GM23338 (cell line): ENCODE results near the gene IQCM.

Source experiments
- CREB1 ChIP-seq: fragments of 250-450 bp; sonication (Bioruptor Pico); IDR thresholded peaks from 2 replicates; pipeline ENCODE4 v1.5.0; 2020; ENCODE audit warnings: low read depth, mild to moderate bottlenecking, moderate library complexity
- EZH2 ChIP-seq: fragments of 200-600 bp; sonication (generic); IDR thresholded peaks from one replicate; pipeline ENCODE4 v1.8.0; 2017; ENCODE audit warnings: antibody characterized with exemption, mild to moderate bottlenecking, low read depth; ENCODE audit not compliant: unreplicated experiment
- JUNB ChIP-seq: IDR thresholded peaks from one replicate; pipeline ENCODE4 v1.6.1; 2016; ENCODE audit warnings: antibody characterized with exemption; ENCODE audit not compliant: unreplicated experiment
- TF ChIP-seq, protein P1 (sequence below), 2 experiments: fragments of 200-600 bp in 1 of 2; sonication (generic) in 1 of 2; conservative IDR thresholded peaks; 2 replicates each; pipeline versions ENCODE4 v1.5.1 to v1.6.1; 2016 to 2017; ENCODE audit warnings: antibody characterized with exemption in 2 of 2, low read depth in 2 of 2, mild to moderate bottlenecking in 2 of 2, moderate library complexity in 1 of 2
- TF ChIP-seq, protein P2 (sequence below): IDR thresholded peaks from one replicate; pipeline ENCODE4 v1.6.1; 2018; ENCODE audit warnings: antibody characterized with exemption; ENCODE audit not compliant: unreplicated experiment

DNA sequence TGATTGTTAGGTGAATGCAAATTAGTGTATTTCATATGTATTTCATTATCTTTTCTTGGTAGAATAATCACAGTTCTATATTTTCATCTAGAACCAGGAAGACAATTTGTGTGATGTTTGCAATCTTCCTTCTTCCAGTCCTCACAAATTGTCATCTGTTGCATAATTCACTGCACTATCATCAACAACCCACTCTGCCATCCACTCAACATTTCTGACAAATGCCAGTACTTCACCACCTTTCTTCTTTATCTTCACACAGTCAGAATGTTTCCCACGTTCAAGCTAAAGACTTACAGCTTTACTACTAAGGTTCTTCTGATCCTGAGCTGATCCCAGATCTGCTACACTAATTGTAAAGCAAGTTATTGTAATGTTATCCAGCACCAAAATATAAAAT is 107.8 kb downstream of the IQCM start:
- TF ChIP-seq CREB1 (CRISPR knock-in tag): no peak
- TF ChIP-seq, protein P1, sequence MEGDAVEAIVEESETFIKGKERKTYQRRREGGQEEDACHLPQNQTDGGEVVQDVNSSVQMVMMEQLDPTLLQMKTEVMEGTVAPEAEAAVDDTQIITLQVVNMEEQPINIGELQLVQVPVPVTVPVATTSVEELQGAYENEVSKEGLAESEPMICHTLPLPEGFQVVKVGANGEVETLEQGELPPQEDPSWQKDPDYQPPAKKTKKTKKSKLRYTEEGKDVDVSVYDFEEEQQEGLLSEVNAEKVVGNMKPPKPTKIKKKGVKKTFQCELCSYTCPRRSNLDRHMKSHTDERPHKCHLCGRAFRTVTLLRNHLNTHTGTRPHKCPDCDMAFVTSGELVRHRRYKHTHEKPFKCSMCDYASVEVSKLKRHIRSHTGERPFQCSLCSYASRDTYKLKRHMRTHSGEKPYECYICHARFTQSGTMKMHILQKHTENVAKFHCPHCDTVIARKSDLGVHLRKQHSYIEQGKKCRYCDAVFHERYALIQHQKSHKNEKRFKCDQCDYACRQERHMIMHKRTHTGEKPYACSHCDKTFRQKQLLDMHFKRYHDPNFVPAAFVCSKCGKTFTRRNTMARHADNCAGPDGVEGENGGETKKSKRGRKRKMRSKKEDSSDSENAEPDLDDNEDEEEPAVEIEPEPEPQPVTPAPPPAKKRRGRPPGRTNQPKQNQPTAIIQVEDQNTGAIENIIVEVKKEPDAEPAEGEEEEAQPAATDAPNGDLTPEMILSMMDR (conservative IDR thresholded peaks at IDR 0.05; ENCODE audit: low read depth in 2 of 2): no peak
- no peak for TF ChIP-seq EZH2
- TF ChIP-seq, protein P2, sequence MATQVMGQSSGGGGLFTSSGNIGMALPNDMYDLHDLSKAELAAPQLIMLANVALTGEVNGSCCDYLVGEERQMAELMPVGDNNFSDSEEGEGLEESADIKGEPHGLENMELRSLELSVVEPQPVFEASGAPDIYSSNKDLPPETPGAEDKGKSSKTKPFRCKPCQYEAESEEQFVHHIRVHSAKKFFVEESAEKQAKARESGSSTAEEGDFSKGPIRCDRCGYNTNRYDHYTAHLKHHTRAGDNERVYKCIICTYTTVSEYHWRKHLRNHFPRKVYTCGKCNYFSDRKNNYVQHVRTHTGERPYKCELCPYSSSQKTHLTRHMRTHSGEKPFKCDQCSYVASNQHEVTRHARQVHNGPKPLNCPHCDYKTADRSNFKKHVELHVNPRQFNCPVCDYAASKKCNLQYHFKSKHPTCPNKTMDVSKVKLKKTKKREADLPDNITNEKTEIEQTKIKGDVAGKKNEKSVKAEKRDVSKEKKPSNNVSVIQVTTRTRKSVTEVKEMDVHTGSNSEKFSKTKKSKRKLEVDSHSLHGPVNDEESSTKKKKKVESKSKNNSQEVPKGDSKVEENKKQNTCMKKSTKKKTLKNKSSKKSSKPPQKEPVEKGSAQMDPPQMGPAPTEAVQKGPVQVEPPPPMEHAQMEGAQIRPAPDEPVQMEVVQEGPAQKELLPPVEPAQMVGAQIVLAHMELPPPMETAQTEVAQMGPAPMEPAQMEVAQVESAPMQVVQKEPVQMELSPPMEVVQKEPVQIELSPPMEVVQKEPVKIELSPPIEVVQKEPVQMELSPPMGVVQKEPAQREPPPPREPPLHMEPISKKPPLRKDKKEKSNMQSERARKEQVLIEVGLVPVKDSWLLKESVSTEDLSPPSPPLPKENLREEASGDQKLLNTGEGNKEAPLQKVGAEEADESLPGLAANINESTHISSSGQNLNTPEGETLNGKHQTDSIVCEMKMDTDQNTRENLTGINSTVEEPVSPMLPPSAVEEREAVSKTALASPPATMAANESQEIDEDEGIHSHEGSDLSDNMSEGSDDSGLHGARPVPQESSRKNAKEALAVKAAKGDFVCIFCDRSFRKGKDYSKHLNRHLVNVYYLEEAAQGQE: no peak
- no peak for TF ChIP-seq JUNB
